Mesenchymal stem cell (in vitro differentiated cells and primary cell): ENCODE results near the gene ZNF480.

Source experiments
- DNase-seq: peaks from one replicate; pipeline ENCODE4 v3.0.0-alpha.2; 2013
- H2AFZ ChIP-seq: one replicate; pipeline ENCODE4 v1.6.1; 2013; ENCODE audit warnings: low read depth, mild to moderate bottlenecking, control low read depth, inconsistent platforms, low read length, moderate library complexity
- H2AK5ac ChIP-seq: 2 replicates; pipeline ENCODE4 v1.6.1; 2013; ENCODE audit warnings: low read length, moderate library complexity, mild to moderate bottlenecking, inconsistent platforms; ENCODE audit not compliant: severe bottlenecking
- H2BK120ac ChIP-seq: one replicate; pipeline ENCODE4 v1.6.1; 2013; ENCODE audit warnings: low read depth, mild to moderate bottlenecking, inconsistent platforms, low read length, moderate library complexity
- H2BK12ac ChIP-seq, 2 experiments: one replicate each; pipeline ENCODE4 v1.6.1; 2013; ENCODE audit warnings: inconsistent platforms in 2 of 2, low read length in 2 of 2, mild to moderate bottlenecking in 2 of 2, moderate library complexity in 2 of 2, control low read depth in 1 of 2
- H2BK15ac ChIP-seq: one replicate; pipeline ENCODE4 v1.6.1; 2013; ENCODE audit warnings: mild to moderate bottlenecking, low read depth, inconsistent platforms; ENCODE audit not compliant: poor library complexity, severe bottlenecking
- H2BK5ac ChIP-seq: 2 replicates; pipeline ENCODE4 v1.6.1; 2013; ENCODE audit warnings: low read depth, mild to moderate bottlenecking, low read length, control low read depth, inconsistent platforms; ENCODE audit not compliant: poor library complexity, severe bottlenecking
- H3K14ac ChIP-seq, 2 experiments: one replicate each; pipeline ENCODE4 v1.6.1; 2013; ENCODE audit warnings: inconsistent platforms in 2 of 2, low read length in 2 of 2, control low read depth in 1 of 2, mild to moderate bottlenecking in 1 of 2, moderate library complexity in 1 of 2
- H3K18ac ChIP-seq, 2 experiments: one replicate each; pipeline ENCODE4 v1.6.1; 2013; ENCODE audit warnings: inconsistent platforms in 2 of 2, low read length in 2 of 2, control low read depth in 1 of 2, low read depth in 1 of 2, mild to moderate bottlenecking in 1 of 2
- H3K23ac ChIP-seq, 2 experiments: one replicate each; pipeline ENCODE4 v1.6.1; 2013; ENCODE audit warnings: inconsistent platforms in 2 of 2, low read length in 2 of 2, mild to moderate bottlenecking in 2 of 2, moderate library complexity in 2 of 2, control low read depth in 1 of 2
- H3K27ac ChIP-seq: 2 replicates; pipeline ENCODE4 v1.5.1; 2013; ENCODE audit warnings: mild to moderate bottlenecking, moderate library complexity, low read length, control low read depth, inconsistent platforms; ENCODE audit not compliant: poor library complexity, severe bottlenecking
- H3K27me3 ChIP-seq, 2 experiments: 2 replicates each; pipeline versions ENCODE4 v1.6.1 to v1.7.0; 2013; ENCODE audit warnings: low read length in 2 of 2, mild to moderate bottlenecking in 2 of 2, moderate library complexity in 2 of 2, control low read depth in 1 of 2, inconsistent platforms in 1 of 2; ENCODE audit not compliant: control insufficient read depth in 1 of 2, insufficient read depth in 1 of 2
- H3K36me3 ChIP-seq, 2 experiments: 2 replicates each; pipeline versions ENCODE4 v1.6.1 to v1.7.0; 2013; ENCODE audit warnings: low read length in 2 of 2, control low read depth in 1 of 2, inconsistent platforms in 1 of 2, low read depth in 1 of 2, mild to moderate bottlenecking in 1 of 2; ENCODE audit not compliant: insufficient read depth in 2 of 2, control insufficient read depth in 1 of 2
- H3K4ac ChIP-seq, 2 experiments: one replicate each; pipeline ENCODE4 v1.6.1; 2013; ENCODE audit warnings: inconsistent platforms in 2 of 2, low read length in 2 of 2, mild to moderate bottlenecking in 2 of 2, moderate library complexity in 2 of 2, control low read depth in 1 of 2, low read depth in 1 of 2
- H3K4me1 ChIP-seq: 2 replicates; pipeline ENCODE4 v1.6.1; 2013; ENCODE audit warnings: low read depth, low read length, control low read depth; ENCODE audit not compliant: control insufficient read depth, insufficient read depth
- H3K4me2 ChIP-seq: 2 replicates; pipeline ENCODE4 v1.6.1; 2013; ENCODE audit warnings: low read length, mild to moderate bottlenecking, inconsistent platforms; ENCODE audit not compliant: poor library complexity, severe bottlenecking
- H3K4me3 ChIP-seq, 2 experiments: 2 replicates each; pipeline versions ENCODE4 v1.5.1 to v1.7.0; 2013; ENCODE audit warnings: low read length in 2 of 2, mild to moderate bottlenecking in 2 of 2, control low read depth in 1 of 2, low read depth in 1 of 2; ENCODE audit not compliant: insufficient read depth in 1 of 2
- H3K79me1 ChIP-seq: replicated peaks from 2 replicates; pipeline ENCODE4 v1.6.1; 2013; ENCODE audit warnings: mild to moderate bottlenecking, control low read depth, low read length, inconsistent platforms; ENCODE audit not compliant: poor library complexity, severe bottlenecking
- H3K9ac ChIP-seq: 2 replicates; pipeline ENCODE4 v1.7.0; 2013; ENCODE audit warnings: mild to moderate bottlenecking, low read length, moderate library complexity
- H3K9me3 ChIP-seq: 2 replicates; pipeline ENCODE4 v1.7.0; 2013; ENCODE audit warnings: mild to moderate bottlenecking, low read length; ENCODE audit not compliant: control insufficient read depth
- H4K8ac ChIP-seq: one replicate; pipeline ENCODE4 v1.6.1; 2013; ENCODE audit warnings: inconsistent platforms, mild to moderate bottlenecking, low read length, moderate library complexity
- H4K91ac ChIP-seq: one replicate; pipeline ENCODE4 v1.6.1; 2013; ENCODE audit warnings: mild to moderate bottlenecking, low read length, inconsistent platforms
- WGBS: methylation state at CpG from one replicate; pipeline ENCODE4 v1.1.7; 2013; ENCODE audit warnings: mixed read lengths; 5-methylcytosine and 5-hydroxymethylcytosine counted together

The ZNF480 gene

DNA sequence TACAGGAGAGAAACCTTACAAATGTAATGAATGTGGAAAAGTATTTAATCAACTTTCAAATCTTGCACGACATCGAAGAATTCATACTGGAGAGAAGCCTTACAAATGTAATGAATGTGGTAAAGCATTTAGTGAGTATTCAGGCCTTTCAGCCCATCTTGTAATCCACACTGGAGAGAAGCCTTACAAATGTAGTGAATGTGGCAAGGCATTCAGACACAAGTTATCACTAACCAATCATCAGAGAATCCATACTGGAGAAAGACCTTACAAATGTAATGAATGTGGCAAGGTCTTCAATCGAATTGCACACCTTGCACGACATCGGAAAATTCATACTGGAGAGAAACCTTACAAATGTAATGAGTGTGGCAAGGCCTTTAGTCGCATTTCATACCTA is 25.5 kb downstream of the ZNF480 start:
- Histone ChIP-seq H3K14ac (no peak overlapping the region), H2BK15ac (no peak overlapping the region), H2AFZ (no peak overlapping the region), H3K36me3 (peaks cover 21 to 60% of the 10 kb centered on the region in 2 experiments), H2AK5ac (no peak overlapping the region), H2BK120ac (no peak overlapping the region), H3K23ac (no peak overlapping the region), H2BK12ac (no peak overlapping the region), H3K4me1 (no peaks in the 10 kb centered on the region), H3K4ac (no peak overlapping the region), H3K4me3 (peak overlapping the region in 1 of 2 experiments; percentile 64), H4K91ac (no peak overlapping the region), H2BK5ac (no peak overlapping the region), H3K9ac (no peak overlapping the region), H3K9me3 (peaks cover 97% of the 10 kb centered on the region), H3K27ac (no peak overlapping the region), H3K27me3 (no peaks in the 10 kb centered on the region), H4K8ac (no peak overlapping the region), H3K79me1 (peaks cover 3% of the 10 kb centered on the region), H3K18ac (no peak overlapping the region), H3K4me2 (no peak overlapping the region)
- DNase-seq: no peak
- WGBS: 98% methylated on average over 4 of the region's 6 CpGs

- Histone ChIP-seq H3K23ac (no peak overlapping the region), H2BK12ac (no peak overlapping the region), H4K91ac (no peak overlapping the region), H2BK5ac (no peak overlapping the region), H3K4me2 (no peak overlapping the region), H2BK120ac (no peak overlapping the region), H3K36me3 (peaks cover 0 to 2% of the 10 kb centered on the region in 2 experiments), H3K14ac (no peak overlapping the region), H2AFZ (no peak overlapping the region), H2BK15ac (no peak overlapping the region), H3K27me3 (no peaks in the 10 kb centered on the region), H4K8ac (no peak overlapping the region), H3K9ac (no peak overlapping the region), H2AK5ac (no peak overlapping the region), H3K79me1 (peaks cover 5% of the 10 kb centered on the region), H3K4me1 (peaks cover 5% of the 10 kb centered on the region), H3K18ac (no peak overlapping the region), H3K4ac (no peak overlapping the region), H3K4me3 (no peak overlapping the region), H3K9me3 (peaks cover 72% of the 10 kb centered on the region), H3K27ac (no peak overlapping the region)
- peak; percentile 30 for DNase-seq
- WGBS: 78% methylated on average over 10 of the region's 10 CpGs
Measured at GRCh38 chr19:52331757-52332156, 34.8 kb downstream of the ZNF480 start.

GRCh38 chr19:52335768-52336116 is 38.8 kb downstream of the ZNF480 start:
- Histone ChIP-seq H4K91ac (peak overlapping the region; percentile 89), H3K79me1 (peaks cover 12% of the 10 kb centered on the region), H2BK120ac (no peak overlapping the region), H3K27me3 (no peaks in the 10 kb centered on the region), H2AFZ (peak overlapping the region; percentile 97), H3K9me3 (peaks cover 41% of the 10 kb centered on the region), H3K4me1 (peaks cover 7% of the 10 kb centered on the region), H3K36me3 (peaks cover 4 to 17% of the 10 kb centered on the region in 2 experiments), H3K9ac (peak overlapping the region; percentile 98), H3K27ac (peak overlapping the region; percentile 29), H3K14ac (no peak overlapping the region), H3K23ac (no peak overlapping the region), H3K4ac (peak overlapping the region in 1 of 2 experiments; percentile 56), H3K4me2 (peak overlapping the region; percentile 94), H2BK5ac (no peak overlapping the region), H3K18ac (peak overlapping the region; percentile 30 to 62), H2BK12ac (no peak overlapping the region), H2BK15ac (no peak overlapping the region), H4K8ac (peak overlapping the region; percentile 99), H3K4me3 (peak overlapping the region; percentile 85 to 87), H2AK5ac (no peak overlapping the region)
- 55% methylated on average over 8 of the region's 9 CpGs for WGBS
- no peak for DNase-seq

GRCh38 chr19:52336117-52336790 is 39.3 kb downstream of the ZNF480 start, which contains the start of gene ZNF610:
TSS of gene ZNF610 (plus strand) at chr19:52336243. CDS start at chr19:52349173, 12,930 bp downstream.
- Histone ChIP-seq H2BK12ac (no peak within 1 kb of the TSS), H4K8ac (peak within 1 kb of the TSS; percentile 99), H3K27me3 (no peaks in the 10 kb centered on the region), H3K4me2 (peak within 1 kb of the TSS; percentile 94), H3K27ac (peak within 1 kb of the TSS; percentile 49), H3K4me1 (peaks cover 7% of the 10 kb centered on the region), H3K14ac (peak within 1 kb of the TSS; percentile 5 to 53), H3K4ac (peak within 1 kb of the TSS; percentile 56 to 92), H3K9ac (peak within 1 kb of the TSS; percentile 98), H2AK5ac (no peak within 1 kb of the TSS), H4K91ac (peak within 1 kb of the TSS; percentile 89), H2BK15ac (peak within 1 kb of the TSS; percentile 48), H2BK120ac (peak within 1 kb of the TSS; percentile 15), H3K36me3 (peaks cover 4 to 17% of the 10 kb centered on the region in 2 experiments), H3K79me1 (peaks cover 12% of the 10 kb centered on the region), H3K9me3 (peaks cover 36% of the 10 kb centered on the region), H2BK5ac (peak within 1 kb of the TSS; percentile 35), H3K23ac (no peak within 1 kb of the TSS), H3K4me3 (peak within 1 kb of the TSS; percentile 85 to 87), H3K18ac (peak within 1 kb of the TSS; percentile 56 to 97), H2AFZ (peak within 1 kb of the TSS; percentile 97)
- peak; percentile 87 for DNase-seq
- WGBS: 2% methylated on average over 54 of the region's 55 CpGs
